ENCODE results near the gene PRLHR.

DNA sequence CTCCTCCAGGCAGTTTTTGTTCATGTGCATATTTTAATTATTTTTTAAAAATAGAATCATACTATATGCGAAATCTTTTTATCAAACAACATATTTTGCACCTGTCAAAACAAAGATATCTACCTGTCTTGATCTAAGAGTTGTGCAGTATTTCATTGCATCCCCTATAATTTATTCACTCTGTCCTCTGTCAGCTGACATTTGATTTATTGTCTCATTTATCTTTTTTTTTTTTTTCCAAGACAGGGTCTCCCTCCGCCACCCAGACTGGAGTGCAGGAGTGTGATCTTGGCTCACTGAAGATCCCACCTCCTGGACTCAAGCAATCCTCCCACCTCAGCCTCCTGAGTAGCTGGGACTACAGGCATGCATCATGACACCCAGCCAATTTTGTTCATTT, 49.0 kb downstream of the PRLHR start:
- TF ChIP-seq POLR2A (IDR thresholded peaks at IDR 0.05; ENCODE audit: low read depth, low read length): no peak
- no peak for TF ChIP-seq POLR2AphosphoS5 (IDR thresholded peaks at IDR 0.05; ENCODE audit: low read depth, low read length)
- TF ChIP-seq POU2F2 (IDR thresholded peaks at IDR 0.05; ENCODE audit: low read depth, low read length): no peak
- TF ChIP-seq TAF1 (IDR thresholded peaks at IDR 0.05; ENCODE audit: low read depth, low read length): no peak
- TF ChIP-seq SPI1 (IDR thresholded peaks at IDR 0.05; ENCODE audit: low read depth, low read length): no peak
